GM12892 (cell line): ENCODE measurements around the gene IL1F10.

Experiments
- POLR2A ChIP-seq: IDR thresholded peaks from 2 replicates; pipeline ENCODE4 v1.6.1; 2011; ENCODE audit warnings: low read depth, low read length, control low read depth
- POLR2AphosphoS5 ChIP-seq: IDR thresholded peaks from 2 replicates; pipeline ENCODE4 v1.6.1; 2011; ENCODE audit warnings: low read depth, low read length, control low read depth

DNA sequence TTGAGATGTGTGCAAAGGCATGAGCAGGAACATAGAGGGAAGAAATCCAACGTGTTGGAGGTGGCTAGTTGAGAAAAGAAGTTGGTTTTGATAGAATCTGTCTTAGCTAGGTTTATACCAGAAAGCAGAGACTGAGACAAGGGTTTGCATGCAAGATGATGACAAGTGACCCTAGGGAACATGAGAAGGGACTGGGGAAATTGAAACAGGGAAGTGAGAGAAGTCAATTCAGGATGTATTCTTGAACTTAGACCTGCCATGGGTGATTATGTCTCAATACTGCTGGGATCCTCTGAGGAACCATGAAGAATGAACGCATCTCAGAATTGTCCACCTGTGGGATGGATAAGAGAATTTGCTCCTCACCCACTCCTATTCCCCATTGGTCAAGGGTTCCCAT, 42.0 kb upstream of the IL1F10 start:
- no peak for TF ChIP-seq POLR2AphosphoS5
- no peak for TF ChIP-seq POLR2A
